Heart right ventricle (tissue), 16 donors: ENCODE measurements around the gene BRK1. TPM values are rescaled to one million over a fixed set of nuclear protein-coding genes. Genes with fewer than 3 reads are reported as not detected.
A peak's percentile ranks its signal among the peaks of the same experiment; 100 is the strongest.

Experiments
- ATAC-seq, 8 donors: fragments of 200-7000 bp; cut with Tn5 transposase; one replicate each; pipeline ENCODE4 v1.9.1; 2020; ENCODE audit warnings: mild to moderate bottlenecking in 8 of 8, moderate library complexity in 8 of 8, moderate number of reproducible peaks in 1 of 8
- DNase-seq, 2 donors: peaks; one replicate each; pipeline ENCODE4 v3.0.0-alpha.2; 2020
- H3K27ac ChIP-seq, 10 donors: fragments of 200-600 bp; sonication (generic) in 2 of 10; one replicate each; pipeline versions ENCODE4 v1.5.0 to v1.8.0; 2020 to 2022; ENCODE audit warnings: mild to moderate bottlenecking in 3 of 10
- H3K27me3 ChIP-seq, 7 donors: fragments of 200-600 bp; one replicate each; pipeline ENCODE4 v1.8.0; 2021 to 2022; ENCODE audit warnings: mild to moderate bottlenecking in 2 of 7
- H3K36me3 ChIP-seq, 9 donors: fragments of 200-600 bp; sonication (generic) in 1 of 9; one replicate each; pipeline versions ENCODE4 v1.5.0 to v1.8.0; 2020 to 2022; ENCODE audit warnings: mild to moderate bottlenecking in 2 of 9
- H3K4me1 ChIP-seq, 9 donors: fragments of 200-600 bp; sonication (generic) in 1 of 9; one replicate each; pipeline versions ENCODE4 v1.5.0 to v1.8.0; 2020 to 2022; ENCODE audit warnings: mild to moderate bottlenecking in 4 of 9
- H3K4me3 ChIP-seq, 10 donors: fragments of 200-600 bp; sonication (generic) in 2 of 10; one replicate each; pipeline versions ENCODE4 v1.5.0 to v1.8.0; 2020 to 2022; ENCODE audit warnings: mild to moderate bottlenecking in 7 of 10, moderate library complexity in 2 of 10
- H3K9me3 ChIP-seq, 11 donors: fragments of 200-600 bp in 10 of 11; sonication (generic) in 2 of 11; one replicate each; pipeline versions ENCODE4 v1.5.0 to v1.8.0; 2013 to 2022; ENCODE audit warnings: mild to moderate bottlenecking in 2 of 11, control low read depth in 1 of 11, moderate library complexity in 1 of 11
- CTCF ChIP-seq, 9 donors: fragments of 200-600 bp; sonication (generic) in 2 of 9; IDR thresholded peaks; one replicate each; pipeline versions ENCODE4 v1.5.0 to v1.8.0; 2021 to 2022; ENCODE audit warnings: antibody characterized with exemption in 9 of 9, mild to moderate bottlenecking in 5 of 9, moderate library complexity in 1 of 9
- WGBS, 2 donors: extraction: QIAGEN DNeasy Blood & Tissue Kit; methylation state at CpG; one replicate each; pipeline ENCODE4 v1.1.7; 2013; ENCODE audit warnings: inconsistent platforms in 1 of 2; 5-methylcytosine and 5-hydroxymethylcytosine counted together
- intact Hi-C, 10 donors: fragments of 100-400 bp; cut with DNase I; formaldehyde crosslinking; loops; one replicate each; pipeline versions ENCODE4 v1.11.1 to v1.14.2; 2022
- polyA plus RNA-seq, 2 donors: library from polyadenylated mRNA; stranded (reverse); fragments of 200-250 nt; gene quantifications; one replicate each; pipeline ENCODE4 v1.2.3, GENCODE V29; 2013
- total RNA-seq, 10 donors: library from RNA; stranded (reverse); fragmentation: NEBNext Ultra II Directional in 3 of 10; extraction: Animal tissue kit (Norgen Biotek cat#: 25700) in 3 of 10; gene quantifications; one replicate each; pipeline versions ENCODE4 v1.2.1 to v1.2.4, GENCODE V29; 2021 to 2023
- donor health status: Arrhythmogenic right ventricular cardiomyopathy.
- donor health status: ischemic (EF 13 %, LVEDD 7.1; RV severe dilation, severe dysfunction).
- donor health status: healthy with polysubstance abuse.
- donor health status: DM: no; HTN: yes; CAD: no.
- donor health status: DM: no; HTN: no; CAD: no.
- donor health status: ischemic (EF 25% LVEDD 6.9; RV normal size, moderate dysfunction).
- donor health status: ischemic (EF 25% LVEDD 5.7; RV mildly dilated, moderate dysfunction).
- donor health status: healthy.
- donor health status: DM: yes; HTN: yes; CAD: no.
- donor health status: Ischemic cardiomyopathy.
- donor health status: ischemic (EF 35%, LVEDD 5.7; RV mildly dilated, moderate dysfunction).
- donor health status: nonischemic (EF 11% LVEDD 7.7; RV severe dilation, severe dysfunction).
- donor health status: DM: yes; HTN: yes; CAD: no.
- donor health status: PGD.
- donor health status: ischemic (EF 29% LVEDD 5.4; RV normal size, mild dysfunction).
- donor health status: nonischemic (EF 23%, LVEDD 6.1; RV moderate dilation, normal function).

The BRK1 gene
- total and polyA plus RNA-seq, 12 donors = 62.0 to 151 (median 94.8) TPM

GRCh38 chr3:10164546-10165393, 49.3 kb downstream of the BRK1 start, which contains the start of gene IRAK2:
Gene IRAK2 (plus strand): TSS chr3:10164919. CDS start chr3:10164955, 36 bp downstream.
- Histone ChIP-seq H3K36me3 (peaks cover 0 to 6% (median 0%) of the 10 kb centered on the region in 9 donors), H3K4me1 (peaks cover 0 to 27% (median 5%) of the 10 kb centered on the region in 9 donors), H3K9me3 (peaks cover 0 to 12% (median 0%) of the 10 kb centered on the region in 11 donors), H3K4me3 (peak within 1 kb of the TSS; percentile 56 to 92 (median 82)), H3K27me3 (no peaks in the 10 kb centered on the region), H3K27ac (peak within 1 kb of the TSS in 8 of 10 donors; percentile 3 to 89 (median 72))
- ATAC-seq = peak; percentile 93 to 97 (median 95)
- 3 to 4% methylated on average over 69 to 76 of the region's 76 CpGs for WGBS, 2 donors
- intact Hi-C loops = loop anchor here in 9 of 10 donors (2.0 to 10.0 kb wide), 4 partner anchors 53 to 60 kb away; no protein-coding TSS in a partner anchor
- peak; percentile 70 to 80 for DNase-seq
- peak; percentile 86 to 98 (median 97) for TF ChIP-seq CTCF (IDR thresholded peaks at IDR 0.05)

- Histone ChIP-seq H3K4me1 (peaks cover 0 to 27% (median 0%) of the 10 kb centered on the region in 9 donors), H3K27me3 (no peaks in the 10 kb centered on the region), H3K4me3 (peak overlapping the region in 1 of 10 donors; percentile 88), H3K9me3 (peaks cover 0 to 12% (median 0%) of the 10 kb centered on the region in 11 donors), H3K36me3 (peaks cover 0 to 6% (median 0%) of the 10 kb centered on the region in 9 donors), H3K27ac (no peak overlapping the region)
- WGBS, 2 donors = 93 to 94% methylated on average over 5 of the region's 5 CpGs
- DNase-seq = no peak
- TF ChIP-seq CTCF (IDR thresholded peaks at IDR 0.05) = no peak
- no peak for ATAC-seq
- intact Hi-C loops = loop anchor here in 5 of 10 donors (5.0 to 10.0 kb wide), 2 partner anchors 56 to 59 kb away; no protein-coding TSS in a partner anchor
Measured at GRCh38 chr3:10166213-10166604, 50.7 kb downstream of the BRK1 start.

- Histone ChIP-seq H3K27me3 (no peaks in the 10 kb centered on the region), H3K36me3 (peaks cover 0 to 6% (median 0%) of the 10 kb centered on the region in 9 donors), H3K27ac (no peak overlapping the region), H3K4me3 (no peak overlapping the region), H3K9me3 (peaks cover 0 to 12% (median 0%) of the 10 kb centered on the region in 11 donors), H3K4me1 (peaks cover 0 to 32% (median 5%) of the 10 kb centered on the region in 9 donors)
- 74 to 82% methylated on average over 8 of the region's 8 CpGs for WGBS, 2 donors
- intact Hi-C loops = loop anchor here in 5 of 10 donors (5.0 to 10.0 kb wide), 2 partner anchors 53 to 56 kb away; no protein-coding TSS in a partner anchor
- no peak for DNase-seq
- TF ChIP-seq CTCF (IDR thresholded peaks at IDR 0.05) = no peak
- no peak for ATAC-seq
Measured at GRCh38 chr3:10169000-10169496, 53.6 kb downstream of the BRK1 start.

- WGBS, 2 donors = 86% methylated on average over 13 of the region's 13 CpGs
- Histone ChIP-seq H3K36me3 (peaks cover 0 to 6% (median 0%) of the 10 kb centered on the region in 9 donors), H3K27me3 (no peaks in the 10 kb centered on the region), H3K27ac (no peak overlapping the region), H3K9me3 (peaks cover 0 to 12% (median 0%) of the 10 kb centered on the region in 11 donors), H3K4me3 (no peak overlapping the region), H3K4me1 (peaks cover 0 to 31% (median 0%) of the 10 kb centered on the region in 9 donors)
- DNase-seq (no peak), ATAC-seq (no peak)
- no peak for TF ChIP-seq CTCF (IDR thresholded peaks at IDR 0.05)
- intact Hi-C loops = no loop called here
Measured at GRCh38 chr3:10170915-10171478, 55.5 kb downstream of the BRK1 start.
